Breast epithelium (tissue), 4 donors: Measurements from ENCODE around the gene DNASE1L1. TPM values are rescaled to one million over a fixed set of nuclear protein-coding genes. Genes with fewer than 3 reads are reported as not detected.

Experiments used
- DNase-seq, 2 donors: peaks; one replicate each; pipeline ENCODE4 v3.0.0-alpha.2; 2019; ENCODE audit warnings: low spot score in 2 of 2
- H3K27ac ChIP-seq, 2 donors: fragments of 200-600 bp; sonication (generic) in 1 of 2; one replicate each; pipeline ENCODE4 v1.5.1; 2016 to 2019; ENCODE audit warnings: mild to moderate bottlenecking in 1 of 2
- H3K27me3 ChIP-seq, 2 donors: fragments of 200-600 bp; sonication (generic) in 1 of 2; one replicate each; pipeline versions ENCODE4 v1.5.1 to v1.6.0; 2017 to 2019; ENCODE audit warnings: control low read depth in 1 of 2, mild to moderate bottlenecking in 1 of 2
- H3K36me3 ChIP-seq: fragments of 200-600 bp; one replicate; pipeline ENCODE4 v1.5.1; 2019
- H3K4me1 ChIP-seq, 2 donors: fragments of 200-600 bp; sonication (generic); one replicate each; pipeline ENCODE4 v1.5.1; 2016 to 2019; ENCODE audit warnings: control low read depth in 1 of 2
- H3K4me3 ChIP-seq, 3 donors: fragments of 200-600 bp; sonication (generic); 1 replicate in 2 of 3; 2 replicates in 1 of 3; pipeline ENCODE4 v1.5.1; 2016 to 2019; ENCODE audit warnings: mild to moderate bottlenecking in 3 of 3, moderate library complexity in 2 of 3
- H3K9me3 ChIP-seq, 2 donors: fragments of 200-600 bp; sonication (generic) in 1 of 2; one replicate each; pipeline ENCODE4 v1.5.1; 2016 to 2019; ENCODE audit warnings: control low read depth in 1 of 2
- POLR2A ChIP-seq: fragments of 450-650 bp; IDR thresholded peaks from one replicate; pipeline ENCODE4 v1.6.1; 2016; ENCODE audit warnings: antibody characterized with exemption, mild to moderate bottlenecking, moderate library complexity
- POLR2AphosphoS5 ChIP-seq, 3 donors: sonication (generic); formaldehyde crosslinking; IDR thresholded peaks; one replicate each; pipeline ENCODE4 v1.6.1; 2017; ENCODE audit warnings: antibody characterized with exemption in 3 of 3
- intact Hi-C: fragments of 100-400 bp; cut with DNase I; formaldehyde crosslinking; loops from one replicate; pipeline ENCODE4 v1.15.1; 2023; ENCODE audit warnings: low total_unique reads
- total RNA-seq, 3 donors: library from RNA; depleted of rRNA; stranded (reverse); fragments of >200 nt; gene quantifications; one replicate each; pipeline ENCODE4 v1.1.0, GENCODE V29; 2016
- TF ChIP-seq, protein P1 (sequence below), 3 donors: fragments of 450-650 bp; IDR thresholded peaks; one replicate each; pipeline ENCODE4 v1.5.1; 2016 to 2017; ENCODE audit warnings: antibody characterized with exemption in 3 of 3, mild to moderate bottlenecking in 3 of 3, moderate library complexity in 3 of 3

Gene DNASE1L1
- total RNA-seq, 3 donors from 2014 or later = 26.2 to 44.3 (median 26.9) TPM

DNA sequence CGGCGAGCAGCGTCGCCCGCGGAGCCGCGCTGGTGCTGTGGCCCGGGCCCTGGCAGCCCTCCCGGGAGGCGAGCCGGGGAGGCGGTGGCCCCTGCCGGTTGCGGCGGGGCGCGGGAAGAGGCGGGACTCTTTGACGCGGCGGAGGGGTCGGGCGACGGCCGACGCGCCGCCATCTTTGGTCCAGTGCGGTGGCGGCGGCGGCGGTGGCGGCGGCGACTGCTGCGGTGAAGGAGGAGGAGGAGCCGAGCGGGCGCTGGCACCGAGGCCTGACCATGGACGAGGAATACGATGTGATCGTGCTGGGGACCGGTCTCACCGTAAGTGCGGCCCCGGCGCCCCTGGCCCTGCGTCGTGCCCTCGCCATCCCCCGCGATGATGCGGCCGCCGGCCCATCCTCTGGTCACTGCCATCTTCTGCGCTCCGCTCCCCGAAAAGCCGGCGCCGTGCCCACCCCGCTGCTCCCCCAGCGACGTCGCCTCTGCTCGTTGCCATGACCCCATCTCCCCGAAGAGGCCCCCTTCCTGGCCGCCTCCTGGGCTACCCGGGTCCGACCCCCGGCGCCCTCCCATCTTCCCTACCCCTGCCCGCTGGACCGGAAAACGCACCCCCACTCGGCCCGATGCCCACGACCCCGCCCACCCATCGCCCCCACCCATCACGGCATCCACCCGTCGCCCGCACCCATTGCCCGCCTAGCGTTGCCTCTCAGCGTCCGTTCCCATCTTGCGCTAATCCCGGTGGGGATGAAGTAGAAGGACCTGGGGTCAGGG is 28.1 kb upstream of the DNASE1L1 start, which contains the start of gene GDI1:
Gene GDI1, plus strand, starts transcription at position 172 of the 770 bp plus-strand sequence. Its CDS starts 101 bp downstream, at position 273.
- Histone ChIP-seq H3K9me3 (no peaks in the 10 kb centered on the region), H3K4me1 (no peaks in the 10 kb centered on the region), H3K36me3 (no peaks in the 10 kb centered on the region), H3K27ac (peak within 1 kb of the TSS; percentile 84 to 96), H3K27me3 (peaks cover 0 to 50% of the 10 kb centered on the region in 2 donors), H3K4me3 (peak within 1 kb of the TSS; percentile 63 to 89 (median 70))
- peak in 2 of 3 donors; percentile 30 to 61 for TF ChIP-seq POLR2AphosphoS5 (IDR thresholded peaks at IDR 0.05)
- no peak for TF ChIP-seq POLR2A
- TF ChIP-seq, protein P1, sequence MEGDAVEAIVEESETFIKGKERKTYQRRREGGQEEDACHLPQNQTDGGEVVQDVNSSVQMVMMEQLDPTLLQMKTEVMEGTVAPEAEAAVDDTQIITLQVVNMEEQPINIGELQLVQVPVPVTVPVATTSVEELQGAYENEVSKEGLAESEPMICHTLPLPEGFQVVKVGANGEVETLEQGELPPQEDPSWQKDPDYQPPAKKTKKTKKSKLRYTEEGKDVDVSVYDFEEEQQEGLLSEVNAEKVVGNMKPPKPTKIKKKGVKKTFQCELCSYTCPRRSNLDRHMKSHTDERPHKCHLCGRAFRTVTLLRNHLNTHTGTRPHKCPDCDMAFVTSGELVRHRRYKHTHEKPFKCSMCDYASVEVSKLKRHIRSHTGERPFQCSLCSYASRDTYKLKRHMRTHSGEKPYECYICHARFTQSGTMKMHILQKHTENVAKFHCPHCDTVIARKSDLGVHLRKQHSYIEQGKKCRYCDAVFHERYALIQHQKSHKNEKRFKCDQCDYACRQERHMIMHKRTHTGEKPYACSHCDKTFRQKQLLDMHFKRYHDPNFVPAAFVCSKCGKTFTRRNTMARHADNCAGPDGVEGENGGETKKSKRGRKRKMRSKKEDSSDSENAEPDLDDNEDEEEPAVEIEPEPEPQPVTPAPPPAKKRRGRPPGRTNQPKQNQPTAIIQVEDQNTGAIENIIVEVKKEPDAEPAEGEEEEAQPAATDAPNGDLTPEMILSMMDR (IDR thresholded peaks at IDR 0.05) = no peak
- DNase-seq = no peak
- intact Hi-C loops = loop anchor here (1.0 kb wide), 1 partner anchor 16 kb away; no protein-coding TSS in a partner anchor

DNA sequence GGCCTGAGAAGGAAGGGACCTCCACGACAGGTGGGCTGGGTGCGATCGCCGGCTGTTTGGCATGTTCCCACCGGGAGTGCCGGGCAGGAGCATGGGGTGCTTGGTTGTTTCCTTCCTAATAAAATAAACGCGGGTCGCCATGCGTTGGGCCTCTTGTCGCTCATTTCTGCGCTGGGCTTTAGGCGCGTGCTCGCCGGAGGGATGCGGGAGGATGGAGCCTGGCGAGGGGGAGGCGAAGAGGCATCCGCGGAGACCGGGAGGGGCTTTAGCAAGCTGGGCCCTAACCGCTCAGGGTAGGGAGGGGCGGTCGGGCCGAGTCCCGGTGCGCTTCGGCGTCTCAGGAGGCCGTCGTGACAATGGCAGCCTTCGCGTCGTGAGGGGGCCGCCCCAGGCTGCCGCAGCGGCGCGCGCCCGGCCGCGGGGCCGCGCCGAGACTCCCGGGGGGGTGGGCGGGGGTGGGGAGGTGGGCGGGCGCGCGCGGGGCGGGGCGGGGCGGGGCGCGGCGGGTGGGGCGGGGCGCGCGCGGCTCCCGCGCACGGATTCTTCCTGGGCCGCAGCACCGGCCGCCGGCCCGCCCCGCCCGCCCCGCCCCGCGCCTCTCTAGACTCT is 27.4 kb upstream of the DNASE1L1 start:
- H3K4me1 ChIP-seq = no peaks in the 10 kb centered on the region
- H3K27ac ChIP-seq = peak overlapping the region; percentile 84 to 96
- no peaks in the 10 kb centered on the region for H3K36me3 ChIP-seq
- peak overlapping the region; percentile 63 to 89 (median 70) for H3K4me3 ChIP-seq
- H3K27me3 ChIP-seq = peaks cover 0 to 49% of the 10 kb centered on the region in 2 donors
- no peaks in the 10 kb centered on the region for H3K9me3 ChIP-seq
- TF ChIP-seq, protein P1 (IDR thresholded peaks at IDR 0.05) = no peak
- TF ChIP-seq POLR2AphosphoS5 (IDR thresholded peaks at IDR 0.05) (no peak), POLR2A (no peak)
- no peak for DNase-seq
- intact Hi-C loops = loop anchor here (1.0 kb wide), 1 partner anchor 17 kb away; no protein-coding TSS in a partner anchor

DNA sequence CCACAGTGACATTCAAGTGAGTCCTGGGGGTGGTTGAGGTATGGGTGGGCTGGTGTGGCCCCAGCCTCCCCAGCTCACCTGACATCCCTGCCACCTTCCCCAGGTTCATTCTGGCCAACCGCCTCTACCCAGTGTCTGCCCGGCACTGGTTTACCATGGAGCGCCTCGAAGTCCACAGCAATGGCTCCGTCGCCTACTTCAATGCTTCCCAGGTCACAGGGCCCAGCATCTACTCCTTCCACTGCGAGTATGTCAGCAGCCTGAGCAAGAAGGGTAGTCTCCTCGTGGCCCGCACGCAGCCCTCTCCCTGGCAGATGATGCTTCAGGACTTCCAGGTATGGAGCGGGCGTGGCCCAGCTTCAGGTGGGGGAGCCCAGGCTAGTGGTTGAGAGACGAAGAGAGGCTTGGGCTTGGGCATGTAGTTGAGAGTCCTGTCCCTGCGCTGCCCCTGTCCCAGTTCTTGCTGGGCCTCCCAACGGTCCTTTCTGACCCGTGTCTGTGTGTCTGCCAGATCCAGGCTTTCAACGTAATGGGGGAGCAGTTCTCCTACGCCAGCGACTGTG is 26.2 kb upstream of the DNASE1L1 start:
- intact Hi-C loops = no loop called here
- Histone ChIP-seq H3K36me3 (no peaks in the 10 kb centered on the region), H3K9me3 (no peaks in the 10 kb centered on the region), H3K27me3 (peaks cover 0 to 39% of the 10 kb centered on the region in 2 donors), H3K27ac (no peak overlapping the region), H3K4me1 (no peaks in the 10 kb centered on the region), H3K4me3 (no peak overlapping the region)
- TF ChIP-seq, protein P1 (IDR thresholded peaks at IDR 0.05) = no peak
- TF ChIP-seq POLR2A = no peak
- TF ChIP-seq POLR2AphosphoS5 (IDR thresholded peaks at IDR 0.05) = no peak
- no peak for DNase-seq

DNA sequence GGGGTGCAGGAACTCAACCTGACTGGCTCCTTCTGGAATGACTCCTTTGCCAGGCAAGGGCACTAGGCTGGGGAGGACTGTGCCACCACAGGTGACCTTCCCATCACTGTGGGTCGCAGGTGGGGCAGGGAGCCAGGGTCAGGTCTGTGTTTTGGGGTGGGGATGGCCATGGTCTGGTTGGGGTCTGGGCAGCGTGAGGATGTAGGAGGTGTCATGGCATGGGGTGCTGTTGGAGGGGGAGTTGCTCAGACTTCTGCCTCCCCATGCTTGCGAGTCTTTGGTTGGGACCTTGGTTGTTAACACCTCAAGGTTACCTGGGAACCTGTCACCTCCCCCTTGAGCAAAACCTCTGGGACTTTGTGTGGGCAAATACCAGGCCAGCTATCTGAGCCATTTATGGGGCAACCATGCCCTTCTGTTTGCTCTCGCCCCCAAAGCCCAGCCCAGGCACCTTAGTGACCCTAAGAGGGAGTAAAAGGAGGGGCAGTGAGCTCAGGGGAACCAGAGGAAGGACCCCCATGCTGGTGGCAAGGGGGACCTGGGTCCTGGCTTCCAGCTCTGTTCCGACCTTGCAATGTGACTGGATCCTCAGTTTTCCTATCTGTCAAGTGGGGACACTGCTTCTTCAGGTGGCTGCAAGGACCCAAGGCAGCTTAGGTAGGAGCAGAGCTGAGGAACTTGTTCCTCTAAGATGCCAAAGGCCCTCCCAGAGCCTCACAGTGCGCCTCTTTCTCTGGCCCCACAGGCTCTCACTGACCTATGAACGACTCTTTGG is 25.5 kb upstream of the DNASE1L1 start:
- DNase-seq = no peak
- no peak overlapping the region for H3K4me3 ChIP-seq
- H3K27me3 ChIP-seq = peaks cover 0 to 38% of the 10 kb centered on the region in 2 donors
- intact Hi-C loops = no loop called here
- no peaks in the 10 kb centered on the region for H3K4me1 ChIP-seq
- no peaks in the 10 kb centered on the region for H3K9me3 ChIP-seq
- no peak for TF ChIP-seq POLR2A
- TF ChIP-seq POLR2AphosphoS5 (IDR thresholded peaks at IDR 0.05) = no peak
- TF ChIP-seq, protein P1 (IDR thresholded peaks at IDR 0.05) = no peak
- no peaks in the 10 kb centered on the region for H3K36me3 ChIP-seq
- H3K27ac ChIP-seq = no peak overlapping the region
